HepG2 (cell line): ENCODE results near the gene SRCAP. TPM values are rescaled to one million over a fixed set of nuclear protein-coding genes. Genes with fewer than 3 reads are reported as not detected.

ENCODE experiments used
- ADNP ChIP-seq: sonication (generic); formaldehyde crosslinking; IDR thresholded peaks from 2 replicates; pipeline ENCODE4 v1.4.0; 2020; ENCODE audit warnings: missing genetic modification reagents
- CSRNP1 ChIP-seq: sonication (generic); formaldehyde crosslinking; IDR thresholded peaks from 2 replicates; pipeline ENCODE4 v1.8.1; 2023; ENCODE audit warnings: mild to moderate bottlenecking, missing genetic modification reagents
- FIP1L1 ChIP-seq: fragments of 200-400 bp; formaldehyde crosslinking; IDR thresholded peaks from 2 replicates; pipeline ENCODE4 v1.6.1; 2018; ENCODE audit warnings: low read depth, mild to moderate bottlenecking, low read length, moderate library complexity, borderline replicate concordance; ENCODE audit not compliant: insufficient read depth
- GLI4 ChIP-seq: sonication (generic); formaldehyde crosslinking; IDR thresholded peaks from 2 replicates; pipeline ENCODE4 v1.5.1; 2020; ENCODE audit warnings: missing genetic modification reagents, mild to moderate bottlenecking, moderate library complexity, borderline replicate concordance
- GPBP1L1 ChIP-seq: sonication (generic); formaldehyde crosslinking; IDR thresholded peaks from 2 replicates; pipeline ENCODE4 v1.5.0; 2020; ENCODE audit warnings: mild to moderate bottlenecking, missing genetic modification reagents
- MEIS1 ChIP-seq: sonication (generic); formaldehyde crosslinking; IDR thresholded peaks from 2 replicates; pipeline ENCODE4 v1.9.0; 2021; ENCODE audit warnings: mild to moderate bottlenecking, missing genetic modification reagents, moderate library complexity, borderline replicate concordance
- PHF21A ChIP-seq: sonication (generic); formaldehyde crosslinking; IDR thresholded peaks from 2 replicates; pipeline ENCODE4 v1.5.0; 2020; ENCODE audit warnings: mild to moderate bottlenecking, missing genetic modification reagents
- SMARCC2 ChIP-seq: fragments of 450-650 bp; IDR thresholded peaks from 2 replicates; pipeline ENCODE4 v1.6.1; 2017; ENCODE audit warnings: antibody characterized with exemption, mild to moderate bottlenecking
- TBX2 ChIP-seq: sonication (generic); formaldehyde crosslinking; IDR thresholded peaks from 2 replicates; pipeline ENCODE4 v1.5.0; 2020; ENCODE audit warnings: missing genetic modification reagents, mild to moderate bottlenecking, borderline replicate concordance
- ZFP82 ChIP-seq: sonication (generic); formaldehyde crosslinking; IDR thresholded peaks from 2 replicates; pipeline ENCODE4 v1.5.1; 2020; ENCODE audit warnings: mild to moderate bottlenecking, missing genetic modification reagents, borderline replicate concordance
- ZNF101 ChIP-seq: sonication (generic); formaldehyde crosslinking; IDR thresholded peaks from 2 replicates; pipeline ENCODE4 v1.4.0; 2020; ENCODE audit warnings: mild to moderate bottlenecking, low read depth, missing genetic modification reagents, borderline replicate concordance
- ZNF317 ChIP-seq: sonication (generic); formaldehyde crosslinking; IDR thresholded peaks from 2 replicates; pipeline ENCODE4 v1.5.0; 2020; ENCODE audit warnings: mild to moderate bottlenecking, missing genetic modification reagents
- ZNF34 ChIP-seq: sonication (generic); formaldehyde crosslinking; IDR thresholded peaks from 2 replicates; pipeline ENCODE4 v1.4.0; 2020; ENCODE audit warnings: mild to moderate bottlenecking, missing genetic modification reagents, borderline replicate concordance
- ZNF503 ChIP-seq: sonication (generic); formaldehyde crosslinking; IDR thresholded peaks from 2 replicates; pipeline ENCODE4 v1.4.0; 2020; ENCODE audit warnings: missing genetic modification reagents
- ZNF75D ChIP-seq: sonication (generic); formaldehyde crosslinking; IDR thresholded peaks from 2 replicates; pipeline ENCODE4 v1.8.1; 2023; ENCODE audit warnings: missing genetic modification reagents, mild to moderate bottlenecking, borderline replicate concordance
- ZNF768 ChIP-seq: sonication (generic); formaldehyde crosslinking; IDR thresholded peaks from 2 replicates; pipeline ENCODE4 v1.4.0; 2020; ENCODE audit warnings: missing genetic modification reagents
- ZNF776 ChIP-seq: sonication (generic); formaldehyde crosslinking; IDR thresholded peaks from 2 replicates; pipeline ENCODE4 v1.4.0; 2020; ENCODE audit warnings: mild to moderate bottlenecking, missing genetic modification reagents
- ZSCAN5A ChIP-seq: sonication (generic); formaldehyde crosslinking; IDR thresholded peaks from 2 replicates; pipeline ENCODE4 v1.8.0; 2022; ENCODE audit warnings: mild to moderate bottlenecking, missing genetic modification reagents, borderline replicate concordance
- polyA plus RNA-seq, 8 experiments: library from polyadenylated mRNA; depleted of rRNA in 3 of 8; stranded (reverse) in 7 of 8; unstranded in 1 of 8; fragments of >200 nt; fragmentation: Illumina TruSeq in 4 of 8; extraction: Trizol in 4 of 8; gene quantifications; 2 replicates each; pipeline versions ENCODE4 v1.2.1 to v1.2.3, GENCODE V29; 2011 to 2016; ENCODE audit warnings: low read depth in 4 of 8, missing spikeins in 1 of 8, mixed read lengths in 1 of 8; ENCODE audit not compliant: insufficient read depth in 1 of 8
- total RNA-seq, 5 experiments: library from RNA; depleted of rRNA; stranded (reverse); fragments of >200 nt; fragmentation: Illumina TruSeq; extraction: Trizol; gene quantifications; 2 replicates each; pipeline ENCODE4 v1.2.3, GENCODE V29; 2016; ENCODE audit warnings: low read depth in 1 of 5
- TF ChIP-seq, protein P1 (sequence below): sonication (generic); formaldehyde crosslinking; IDR thresholded peaks from 2 replicates; pipeline ENCODE4 v1.5.0; 2020; ENCODE audit warnings: missing genetic modification reagents, mild to moderate bottlenecking, borderline replicate concordance

The SRCAP gene
- total and polyA plus RNA-seq, 2 of the 13 experiments (the other 11 are each of a cell fraction or from before 2014, with no cell fraction given), result 4.9 to 9.0 TPM

GRCh38 chr16:30698816-30699614 lies at the start of gene SRCAP (continued):
- TF ChIP-seq CSRNP1 (CRISPR knock-in tag) (peak; percentile 82; the same call in 1 of the 2 replicates), ZNF34 (no peak; the same call in 1 of the 2 replicates), ZNF317 (CRISPR knock-in tag) (no peak; the same call in 1 of the 2 replicates), ZFP82 (CRISPR knock-in tag) (0 out of 2 replicates have a peak, but pooled peaks have one; percentile 63), GPBP1L1 (CRISPR knock-in tag) (no peak), GLI4 (CRISPR knock-in tag) (0 out of 2 replicates have a peak, but pooled peaks have one; percentile 24), ZNF776 (CRISPR knock-in tag) (peak; percentile 43; the same call in 1 of the 2 replicates), ZNF503 (CRISPR knock-in tag) (peak; percentile 52; the same call in 1 of the 2 replicates), ZSCAN5A (CRISPR knock-in tag) (0 out of 2 replicates have a peak, but pooled peaks have one; percentile 7), FIP1L1 (no peak), ZNF768 (CRISPR knock-in tag) (no peak; the same call in none of the 2 replicates), PHF21A (peak; percentile 72), MEIS1 (CRISPR knock-in tag) (0 out of 2 replicates have a peak, but pooled peaks have one; percentile 62), SMARCC2 (no peak), ZNF75D (CRISPR knock-in tag) (no peak), TBX2 (CRISPR knock-in tag) (no peak; the same call in 1 of the 2 replicates), ADNP (CRISPR knock-in tag) (no peak), ZNF101 (CRISPR knock-in tag) (no peak)
- TF ChIP-seq, protein P1, sequence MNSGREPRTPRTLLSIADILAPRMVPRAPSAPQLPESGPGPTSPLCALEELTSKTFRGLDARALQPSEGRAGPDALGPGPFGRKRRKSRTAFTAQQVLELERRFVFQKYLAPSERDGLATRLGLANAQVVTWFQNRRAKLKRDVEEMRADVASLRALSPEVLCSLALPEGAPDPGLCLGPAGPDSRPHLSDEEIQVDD (CRISPR knock-in tag), result peak; percentile 25; the same call in 1 of the 2 replicates
